Measurements from ENCODE around the gene SLC30A4. TPM values are rescaled to one million over a fixed set of nuclear protein-coding genes. Genes with fewer than 3 reads are reported as not detected.

SLC30A4 gene
- total RNA-seq, 1 experiment from 2014 or later, result not detected

DNA sequence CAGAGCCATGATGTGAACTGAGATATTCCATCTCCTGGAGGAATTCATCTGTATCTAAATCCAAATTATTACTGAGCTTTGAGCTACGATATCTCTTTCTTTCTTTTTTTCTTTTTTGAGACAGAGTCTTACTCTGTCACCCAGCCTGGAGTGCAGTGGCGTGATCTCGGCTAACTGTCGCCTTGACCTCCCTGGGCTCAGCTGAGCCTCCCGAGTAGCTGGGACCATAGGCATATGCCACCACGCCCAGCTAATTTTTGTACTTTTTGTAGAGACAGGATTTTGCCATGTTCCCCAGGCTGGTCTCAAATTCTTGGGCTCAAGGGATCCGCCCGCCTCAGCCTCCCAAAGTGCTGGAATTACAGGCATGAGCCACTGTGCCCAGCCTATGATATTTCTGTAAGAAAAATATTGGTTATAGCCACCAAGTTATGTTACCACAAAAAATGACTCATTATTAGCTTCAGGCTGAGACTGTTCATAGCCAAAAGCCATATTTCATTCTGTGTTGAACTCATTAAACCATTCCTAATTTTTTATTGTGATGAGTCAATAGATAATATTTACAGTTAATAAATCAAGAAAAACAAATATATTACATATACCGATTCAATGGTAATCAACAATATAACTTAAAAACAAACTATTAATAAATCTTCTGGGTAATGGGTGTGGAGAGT, 27.1 kb upstream of the SLC30A4 start:
- no peaks in the 10 kb centered on the region for H3K9me3 ChIP-seq (ENCODE audit: control insufficient read depth, low read depth, low read length)
- H2BK20ac ChIP-seq (ENCODE audit: low read depth, low read length, poor library complexity, severe bottlenecking), result no peak overlapping the region
- H3K18ac ChIP-seq (ENCODE audit: insufficient read length, low read depth, low read length), result no peak overlapping the region
- H4K20me1 ChIP-seq (ENCODE audit: control insufficient read depth, insufficient read depth, insufficient read length), result no peaks in the 10 kb centered on the region
- H4K91ac ChIP-seq (ENCODE audit: insufficient read length, low read depth, low read length), result no peak overlapping the region
- Mint-ChIP-seq H3K9me3 (no peaks in the 10 kb centered on the region; a peak in 1 of 5 replicates), H3K4me1 (peaks cover 7 to 15% of the 10 kb centered on the region in 2 experiments), H3K27ac (no peak overlapping the region), H3K27me3 (ENCODE audit: low read depth) (peaks cover 52% of the 10 kb centered on the region), H3K36me3 (ENCODE audit: insufficient read depth in 1 of 3, low read depth in 3 of 3) (no peaks in the 10 kb centered on the region), H3K4me3 (no peak overlapping the region)
- no peak overlapping the region for H2BK12ac ChIP-seq (ENCODE audit: insufficient read length, low read depth, low read length)
- H3K23me2 ChIP-seq (ENCODE audit: insufficient read length, low read depth, low read length, poor library complexity, severe bottlenecking), result no peaks in the 10 kb centered on the region
- H3K27ac ChIP-seq (ENCODE audit: insufficient read length, low read depth, low read length), result no peak overlapping the region
- H2BK120ac ChIP-seq (ENCODE audit: low read depth, low read length, poor library complexity, severe bottlenecking), result no peak overlapping the region
- no peak overlapping the region for H4K5ac ChIP-seq (ENCODE audit: insufficient read length, low read depth, low read length)
- H3K79me1 ChIP-seq (ENCODE audit: insufficient read depth, low read depth, low read length, poor library complexity, severe bottlenecking), result no peaks in the 10 kb centered on the region
- no peak overlapping the region for H2AK5ac ChIP-seq (ENCODE audit: insufficient read length, low read length)
- no peak overlapping the region for H4K8ac ChIP-seq (replicated peaks; ENCODE audit: insufficient read length, low read depth, low read length)
- H3K4ac ChIP-seq (ENCODE audit: low read depth, low read length), result no peak overlapping the region
- TF ChIP-seq, protein P1, sequence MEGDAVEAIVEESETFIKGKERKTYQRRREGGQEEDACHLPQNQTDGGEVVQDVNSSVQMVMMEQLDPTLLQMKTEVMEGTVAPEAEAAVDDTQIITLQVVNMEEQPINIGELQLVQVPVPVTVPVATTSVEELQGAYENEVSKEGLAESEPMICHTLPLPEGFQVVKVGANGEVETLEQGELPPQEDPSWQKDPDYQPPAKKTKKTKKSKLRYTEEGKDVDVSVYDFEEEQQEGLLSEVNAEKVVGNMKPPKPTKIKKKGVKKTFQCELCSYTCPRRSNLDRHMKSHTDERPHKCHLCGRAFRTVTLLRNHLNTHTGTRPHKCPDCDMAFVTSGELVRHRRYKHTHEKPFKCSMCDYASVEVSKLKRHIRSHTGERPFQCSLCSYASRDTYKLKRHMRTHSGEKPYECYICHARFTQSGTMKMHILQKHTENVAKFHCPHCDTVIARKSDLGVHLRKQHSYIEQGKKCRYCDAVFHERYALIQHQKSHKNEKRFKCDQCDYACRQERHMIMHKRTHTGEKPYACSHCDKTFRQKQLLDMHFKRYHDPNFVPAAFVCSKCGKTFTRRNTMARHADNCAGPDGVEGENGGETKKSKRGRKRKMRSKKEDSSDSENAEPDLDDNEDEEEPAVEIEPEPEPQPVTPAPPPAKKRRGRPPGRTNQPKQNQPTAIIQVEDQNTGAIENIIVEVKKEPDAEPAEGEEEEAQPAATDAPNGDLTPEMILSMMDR (conservative IDR thresholded peaks at IDR 0.05), result no peak
- no peak overlapping the region for H3K4me2 ChIP-seq (ENCODE audit: insufficient read depth, insufficient read length, low read length)
- H3K56ac ChIP-seq (ENCODE audit: insufficient read length, low read depth, low read length), result no peak overlapping the region
- H3K14ac ChIP-seq (ENCODE audit: insufficient read depth, low read length), result no peak overlapping the region
- H3K9ac ChIP-seq (ENCODE audit: extremely low read depth, insufficient read length, low read length), result no peak overlapping the region
- H3T11ph ChIP-seq (ENCODE audit: low read length), result no peak overlapping the region
- no peak overlapping the region for H2BK5ac ChIP-seq (ENCODE audit: insufficient read length, low read length)
- no peak overlapping the region for H2AFZ ChIP-seq (ENCODE audit: low read length)
- no peaks in the 10 kb centered on the region for H3K79me2 ChIP-seq (ENCODE audit: insufficient read depth, low read length)
- no CpG with 5 or more reads among the region's 9 CpGs for WGBS (ENCODE audit: extremely low coverage, insufficient read length, low lambda C conversion rate)
- no peak overlapping the region for H2BK15ac ChIP-seq (ENCODE audit: low read depth, low read length)
- H3K4me1 ChIP-seq (ENCODE audit: insufficient read depth, low read length), result no peaks in the 10 kb centered on the region
- H3K27me3 ChIP-seq (ENCODE audit: insufficient read depth, low read length), result no peaks in the 10 kb centered on the region
- H3K23ac ChIP-seq (ENCODE audit: insufficient read length, low read depth, low read length), result no peak overlapping the region
- no peak for DNase-seq

Data from H9 (cell line).